ENCODE results near the gene SLC43A3. TPM values are rescaled to one million over a fixed set of nuclear protein-coding genes. Genes with fewer than 3 reads are reported as not detected.
A peak's percentile ranks its signal among the peaks of the same experiment; 100 is the strongest.

Gene SLC43A3
- total and polyA plus RNA-seq, 9 of the 15 experiments (the other 6 are each of a cell fraction or from before 2014, with no cell fraction given) = 63.7 to 281 (median 139) TPM

DNA sequence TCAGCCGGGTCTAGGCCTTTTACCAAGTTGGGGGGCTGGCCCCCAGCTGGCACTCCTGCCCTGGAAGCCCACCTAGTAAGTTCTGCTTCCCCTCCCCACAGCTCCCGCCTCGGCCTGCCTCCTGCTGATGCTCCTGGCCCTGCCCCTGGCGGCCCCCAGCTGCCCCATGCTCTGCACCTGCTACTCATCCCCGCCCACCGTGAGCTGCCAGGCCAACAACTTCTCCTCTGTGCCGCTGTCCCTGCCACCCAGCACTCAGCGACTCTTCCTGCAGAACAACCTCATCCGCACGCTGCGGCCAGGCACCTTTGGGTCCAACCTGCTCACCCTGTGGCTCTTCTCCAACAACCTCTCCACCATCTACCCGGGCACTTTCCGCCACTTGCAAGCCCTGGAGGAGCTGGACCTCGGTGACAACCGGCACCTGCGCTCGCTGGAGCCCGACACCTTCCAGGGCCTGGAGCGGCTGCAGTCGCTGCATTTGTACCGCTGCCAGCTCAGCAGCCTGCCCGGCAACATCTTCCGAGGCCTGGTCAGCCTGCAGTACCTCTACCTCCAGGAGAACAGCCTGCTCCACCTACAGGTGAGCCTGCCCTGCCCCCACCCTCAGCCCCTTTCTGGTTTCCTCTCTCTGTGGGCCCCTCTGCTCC is 40.7 kb upstream of the SLC43A3 start:
- Histone ChIP-seq H2AFZ (ENCODE audit: low read depth, low read length) (no peak overlapping the region), H3K4me1 (replicated peaks in 1 of 2; ENCODE audit: control insufficient read depth in 2 of 2, insufficient read depth in 2 of 2, low read length in 2 of 2) (peaks cover 2 to 17% of the 10 kb centered on the region in 2 experiments; a peak in 3 of 5 replicates), H3K4me3 (no peak overlapping the region), H3K9me3 (replicated peaks; ENCODE audit: control insufficient read depth, insufficient read depth, low read depth, low read length) (no peaks in the 10 kb centered on the region), H3K9ac (ENCODE audit: insufficient read depth in 1 of 2, low read depth in 2 of 2, low read length in 2 of 2) (peak overlapping the region in 1 of 2 experiments; percentile 19; a peak in 1 of 4 replicates), H3K79me2 (ENCODE audit: control insufficient read depth, insufficient read depth, low read length) (no peaks in the 10 kb centered on the region), H3K9me1 (ENCODE audit: control insufficient read depth, insufficient read depth, low read length) (no peaks in the 10 kb centered on the region), H3K27me3 (ENCODE audit: control insufficient read depth in 2 of 2, insufficient read depth in 2 of 2, low read length in 2 of 2) (no peaks in the 10 kb centered on the region), H4K20me1 (replicated peaks; ENCODE audit: control insufficient read depth, insufficient read depth, low read length) (peaks cover 4% of the 10 kb centered on the region), H3K4me2 (ENCODE audit: insufficient read depth, low read length) (no peak overlapping the region), H3K27ac (ENCODE audit: extremely low read depth, low read depth, low read length) (no peak overlapping the region), H3K36me3 (ENCODE audit: control insufficient read depth, insufficient read depth, low read length) (peaks cover under 1% of the 10 kb centered on the region; the same call in 1 of the 3 replicates)
- FAIRE-seq = no peak
- WGBS (ENCODE audit: insufficient coverage, low coverage, missing lambda C conversion rate) = 80% methylated on average over 23 of the region's 23 CpGs
- ATAC-seq = no peak
- intact Hi-C loops (cut with micrococcal nuclease) (no loop called here), in situ Hi-C loops (cut with MboI) (no loop called here)
- peak; percentile 29 for TF ChIP-seq RBM22 (IDR thresholded peaks at IDR 0.05; ENCODE audit: low read depth, low read length, poor library complexity, severe bottlenecking)
- no peak for TF ChIP-seq ZNF165 (CRISPR knock-in tag; IDR thresholded peaks at IDR 0.05; ENCODE audit: borderline replicate concordance)
- TF ChIP-seq POLR2G (IDR thresholded peaks at IDR 0.05; ENCODE audit: low read depth, low read length) = peak; percentile 61
- TF ChIP-seq MED1 (CRISPR knock-in tag; IDR thresholded peaks at IDR 0.05; ENCODE audit: borderline replicate concordance) = no peak
- no peak for TF ChIP-seq SRSF3 (IDR thresholded peaks at IDR 0.05; ENCODE audit: insufficient read depth, low read length)
- POLR2A ChIA-PET = no interaction called here
- BruUV-seq (replicated peaks) = no TSS peak
- no peak for DNase-seq (ENCODE audit: extremely low read depth in 1 of 4, low spot score in 3 of 4)
- CTCF ChIA-PET (ENCODE audit: low intra/inter-chr PET ratio) = no interaction called here

GRCh38 chr11:57466680-57467079 is 39.8 kb upstream of the SLC43A3 start:
- Histone ChIP-seq H3K4me3 (no peak overlapping the region), H3K4me1 (replicated peaks in 1 of 2; ENCODE audit: control insufficient read depth in 2 of 2, insufficient read depth in 2 of 2, low read length in 2 of 2) (peaks cover 2 to 25% of the 10 kb centered on the region in 2 experiments; a peak in 3 of 5 replicates), H4K20me1 (replicated peaks; ENCODE audit: control insufficient read depth, insufficient read depth, low read length) (peaks cover 5% of the 10 kb centered on the region), H2AFZ (ENCODE audit: low read depth, low read length) (no peak overlapping the region), H3K27ac (ENCODE audit: extremely low read depth, low read depth, low read length) (no peak overlapping the region), H3K9ac (ENCODE audit: insufficient read depth in 1 of 2, low read depth in 2 of 2, low read length in 2 of 2) (no peak overlapping the region), H3K79me2 (ENCODE audit: control insufficient read depth, insufficient read depth, low read length) (no peaks in the 10 kb centered on the region), H3K4me2 (ENCODE audit: insufficient read depth, low read length) (no peak overlapping the region), H3K27me3 (ENCODE audit: control insufficient read depth in 2 of 2, insufficient read depth in 2 of 2, low read length in 2 of 2) (no peaks in the 10 kb centered on the region), H3K36me3 (ENCODE audit: control insufficient read depth, insufficient read depth, low read length) (no peaks in the 10 kb centered on the region), H3K9me3 (replicated peaks; ENCODE audit: control insufficient read depth, insufficient read depth, low read depth, low read length) (no peaks in the 10 kb centered on the region), H3K9me1 (ENCODE audit: control insufficient read depth, insufficient read depth, low read length) (no peaks in the 10 kb centered on the region)
- ATAC-seq = no peak
- WGBS (ENCODE audit: insufficient coverage, low coverage, missing lambda C conversion rate) = 30% methylated on average over 4 of the region's 4 CpGs
- FAIRE-seq = no peak
- no TSS peak for BruUV-seq (replicated peaks)
- intact Hi-C loops (cut with micrococcal nuclease) = no loop called here
- no peak for DNase-seq (ENCODE audit: extremely low read depth in 1 of 4, low spot score in 3 of 4)
- POLR2A ChIA-PET = no interaction called here
- in situ Hi-C loops (cut with MboI) = no loop called here
- CTCF ChIA-PET (ENCODE audit: low intra/inter-chr PET ratio) = no interaction called here
- no peak for TF ChIP-seq ZNF143 (CRISPR knock-in tag; IDR thresholded peaks at IDR 0.05)
- no peak for TF ChIP-seq NCOA6 (IDR thresholded peaks at IDR 0.05)
- no peak for TF ChIP-seq ZNF740 (CRISPR knock-in tag; IDR thresholded peaks at IDR 0.05)
- no peak for TF ChIP-seq ZNF740 (tag; IDR thresholded peaks at IDR 0.05)
- TF ChIP-seq, protein P1, sequence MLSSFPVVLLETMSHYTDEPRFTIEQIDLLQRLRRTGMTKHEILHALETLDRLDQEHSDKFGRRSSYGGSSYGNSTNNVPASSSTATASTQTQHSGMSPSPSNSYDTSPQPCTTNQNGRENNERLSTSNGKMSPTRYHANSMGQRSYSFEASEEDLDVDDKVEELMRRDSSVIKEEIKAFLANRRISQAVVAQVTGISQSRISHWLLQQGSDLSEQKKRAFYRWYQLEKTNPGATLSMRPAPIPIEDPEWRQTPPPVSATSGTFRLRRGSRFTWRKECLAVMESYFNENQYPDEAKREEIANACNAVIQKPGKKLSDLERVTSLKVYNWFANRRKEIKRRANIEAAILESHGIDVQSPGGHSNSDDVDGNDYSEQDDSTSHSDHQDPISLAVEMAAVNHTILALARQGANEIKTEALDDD (IDR thresholded peaks at IDR 0.05) = no peak
- no peak for TF ChIP-seq ZNF23 (CRISPR knock-in tag; IDR thresholded peaks at IDR 0.05)
- no peak for TF ChIP-seq NR2C2 (CRISPR knock-in tag; IDR thresholded peaks at IDR 0.05)
- TF ChIP-seq NR2C2 (tag; IDR thresholded peaks at IDR 0.05) = no peak

All from K562 (cell line).